ENCODE measurements around the gene SEMA3D.

GRCh38 chr7:85031475-85031874 lies 155.4 kb downstream of the SEMA3D start:
- TF ChIP-seq CTCF (IDR thresholded peaks at IDR 0.05; ENCODE audit: insufficient read depth, low read depth, low read length) = no peak
- TF ChIP-seq EZH2 (IDR thresholded peaks at IDR 0.05; ENCODE audit: insufficient read depth, low read length) = no peak
